ENCODE measurements around the gene BIRC2.

The BIRC2 gene

DNA sequence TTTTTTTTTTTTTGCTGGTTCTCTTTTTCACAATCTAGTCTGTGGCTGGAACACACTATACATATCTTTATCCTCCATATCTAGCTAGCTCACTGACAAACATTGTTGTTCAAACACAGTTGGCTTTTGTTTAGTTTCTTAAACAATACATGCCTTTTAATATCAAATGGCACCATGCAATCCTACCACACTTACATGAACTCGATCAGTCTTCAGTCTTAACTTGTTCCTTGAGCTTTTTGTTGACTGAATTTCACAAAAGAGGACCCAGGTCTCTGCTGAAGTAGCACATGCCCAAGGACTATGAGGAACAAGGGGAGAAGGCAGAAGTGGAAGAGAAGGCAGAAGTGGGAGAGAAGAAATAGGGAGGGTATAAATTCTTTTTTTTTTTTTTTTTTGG, 80.1 kb downstream of the BIRC2 start:
- Histone ChIP-seq H3K9ac (ENCODE audit: low read depth in 1 of 2, low read length in 2 of 2) (no peak overlapping the region), H3K4me3 (ENCODE audit: low read length in 2 of 2) (no peak overlapping the region), H3K27ac (ENCODE audit: low read depth in 2 of 2, low read length in 2 of 2) (no peak overlapping the region), H3K27me3 (ENCODE audit: control insufficient read depth in 2 of 2, insufficient read depth in 2 of 2, low read length in 2 of 2) (no peaks in the 10 kb centered on the region), H3K36me3 (ENCODE audit: control insufficient read depth in 2 of 2, insufficient read depth in 2 of 2, low read length in 2 of 2) (no peaks in the 10 kb centered on the region), H3K9me3 (ENCODE audit: control insufficient read depth in 2 of 2, low read length in 2 of 2) (no peaks in the 10 kb centered on the region), H3K4me1 (ENCODE audit: control insufficient read depth in 2 of 2, insufficient read depth in 2 of 2, low read length in 2 of 2) (peaks cover 3 to 4% of the 10 kb centered on the region in 2 donors)

Data from mucosa of rectum (tissue), 2 donors.